Fibroblast of lung (primary cell): ENCODE data around the gene CPNE8. TPM values are rescaled to one million over a fixed set of nuclear protein-coding genes. Genes with fewer than 3 reads are reported as not detected.

ENCODE experiments used
- DNase-seq, 2 donors: peaks; one replicate each; pipeline versions ENCODE4 v3.0.0 to v3.0.0-alpha.2; 2010; ENCODE audit warnings: low read depth in 2 of 2
- H2AFZ ChIP-seq: 2 replicates; pipeline ENCODE4 v1.5.1; 2012; ENCODE audit warnings: low read length, control low read depth, inconsistent platforms
- H3K27ac ChIP-seq: 2 replicates; pipeline ENCODE4 v1.5.1; 2011; ENCODE audit warnings: low read length, control low read depth; ENCODE audit not compliant: insufficient read depth
- H3K27me3 ChIP-seq: 2 replicates; pipeline ENCODE4 v1.5.1; 2011; ENCODE audit warnings: mild to moderate bottlenecking, low read length; ENCODE audit not compliant: control insufficient read depth, insufficient read depth
- H3K36me3 ChIP-seq: 2 replicates; pipeline ENCODE4 v1.5.1; 2011; ENCODE audit warnings: low read length; ENCODE audit not compliant: control insufficient read depth, insufficient read depth
- H3K4me1 ChIP-seq: 2 replicates; pipeline ENCODE4 v1.5.1; 2011; ENCODE audit warnings: low read length; ENCODE audit not compliant: control insufficient read depth, insufficient read depth; ENCODE audit errors: extremely low read depth
- H3K4me2 ChIP-seq: 2 replicates; pipeline ENCODE4 v1.5.1; 2011; ENCODE audit warnings: low read length, control low read depth; ENCODE audit not compliant: insufficient read depth; ENCODE audit errors: extremely low read depth
- H3K4me3 ChIP-seq, 4 experiments: fragments of 200-600 bp in 1 of 4; sonication (generic) in 1 of 4; replicated peaks in 1 of 4; 2 replicates each; pipeline ENCODE4 v1.5.1; 2011 to 2016; ENCODE audit warnings: low read length in 4 of 4, low read depth in 3 of 4, mild to moderate bottlenecking in 3 of 4, control low read depth in 2 of 4, inconsistent platforms in 1 of 4, mixed read lengths in 1 of 4; ENCODE audit not compliant: insufficient read depth in 1 of 4; ENCODE audit errors: control extremely low read depth in 1 of 4
- H3K79me2 ChIP-seq: 2 replicates; pipeline ENCODE4 v1.5.1; 2012; ENCODE audit warnings: mild to moderate bottlenecking, low read length, inconsistent platforms; ENCODE audit not compliant: control insufficient read depth, insufficient read depth
- H3K9ac ChIP-seq: 2 replicates; pipeline ENCODE4 v1.5.1; 2011; ENCODE audit warnings: mild to moderate bottlenecking, low read length, control low read depth; ENCODE audit not compliant: insufficient read depth
- H3K9me3 ChIP-seq: 2 replicates; pipeline ENCODE4 v1.5.1; 2012; ENCODE audit warnings: low read depth, low read length; ENCODE audit not compliant: control insufficient read depth, insufficient read depth
- H4K20me1 ChIP-seq: 2 replicates; pipeline ENCODE4 v1.5.1; 2011; ENCODE audit warnings: low read length; ENCODE audit not compliant: control insufficient read depth, insufficient read depth; ENCODE audit errors: extremely low read depth
- EZH2 ChIP-seq: IDR thresholded peaks from 2 replicates; pipeline ENCODE4 v1.5.1; 2012; ENCODE audit warnings: low read length, control low read depth, mild to moderate bottlenecking; ENCODE audit errors: missing control alignments
- polyA plus RNA-seq, 2 donors: library from polyadenylated mRNA; depleted of rRNA in 1 of 2; stranded (reverse) in 1 of 2; unstranded in 1 of 2; fragments of >200 nt; gene quantifications; 2 replicates each; pipeline ENCODE4 v1.2.1, GENCODE V29; 2011 to 2012; ENCODE audit warnings: missing spikeins in 1 of 2
- total RNA-seq: library from RNA; depleted of rRNA; stranded (reverse); fragments of >200 nt; gene quantifications from 2 replicates; pipeline ENCODE4 v1.2.1, GENCODE V29; 2014
- TF ChIP-seq, protein P1 (sequence below), 2 donors: IDR thresholded peaks in 1 of 2; conservative IDR thresholded peaks in 1 of 2; 1 replicate in 1 of 2; 2 replicates in 1 of 2; pipeline ENCODE4 v1.5.1; 2011 to 2012; ENCODE audit warnings: low read length in 2 of 2, control low read depth in 1 of 2, inconsistent platforms in 1 of 2, low read depth in 1 of 2, mild to moderate bottlenecking in 1 of 2

The CPNE8 gene
- total and polyA plus RNA-seq, 2 donors (not counting 1 experiment from before 2014, with no cell fraction given): 9.8 to 13.4 TPM

GRCh38 chr12:38682521-38682920, 222.9 kb downstream of the CPNE8 start:
- no peaks in the 10 kb centered on the region for H3K9me3 ChIP-seq
- no peak overlapping the region for H3K27ac ChIP-seq
- no peaks in the 10 kb centered on the region for H3K27me3 ChIP-seq
- no peak for DNase-seq
- no peak overlapping the region for H2AFZ ChIP-seq
- H3K36me3 ChIP-seq: no peaks in the 10 kb centered on the region
- no peak overlapping the region for H3K4me2 ChIP-seq
- H4K20me1 ChIP-seq: no peaks in the 10 kb centered on the region
- H3K4me3 ChIP-seq: no peak overlapping the region
- no peaks in the 10 kb centered on the region for H3K79me2 ChIP-seq
- TF ChIP-seq EZH2: no peak
- TF ChIP-seq, protein P1, sequence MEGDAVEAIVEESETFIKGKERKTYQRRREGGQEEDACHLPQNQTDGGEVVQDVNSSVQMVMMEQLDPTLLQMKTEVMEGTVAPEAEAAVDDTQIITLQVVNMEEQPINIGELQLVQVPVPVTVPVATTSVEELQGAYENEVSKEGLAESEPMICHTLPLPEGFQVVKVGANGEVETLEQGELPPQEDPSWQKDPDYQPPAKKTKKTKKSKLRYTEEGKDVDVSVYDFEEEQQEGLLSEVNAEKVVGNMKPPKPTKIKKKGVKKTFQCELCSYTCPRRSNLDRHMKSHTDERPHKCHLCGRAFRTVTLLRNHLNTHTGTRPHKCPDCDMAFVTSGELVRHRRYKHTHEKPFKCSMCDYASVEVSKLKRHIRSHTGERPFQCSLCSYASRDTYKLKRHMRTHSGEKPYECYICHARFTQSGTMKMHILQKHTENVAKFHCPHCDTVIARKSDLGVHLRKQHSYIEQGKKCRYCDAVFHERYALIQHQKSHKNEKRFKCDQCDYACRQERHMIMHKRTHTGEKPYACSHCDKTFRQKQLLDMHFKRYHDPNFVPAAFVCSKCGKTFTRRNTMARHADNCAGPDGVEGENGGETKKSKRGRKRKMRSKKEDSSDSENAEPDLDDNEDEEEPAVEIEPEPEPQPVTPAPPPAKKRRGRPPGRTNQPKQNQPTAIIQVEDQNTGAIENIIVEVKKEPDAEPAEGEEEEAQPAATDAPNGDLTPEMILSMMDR (conservative IDR thresholded peaks at IDR 0.05 in 1 of 2, IDR thresholded peaks at IDR 0.05 in 1 of 2; ENCODE audit: low read depth in 1 of 2, low read length in 2 of 2): no peak
- H3K4me1 ChIP-seq: no peaks in the 10 kb centered on the region
- no peak overlapping the region for H3K9ac ChIP-seq

DNA sequence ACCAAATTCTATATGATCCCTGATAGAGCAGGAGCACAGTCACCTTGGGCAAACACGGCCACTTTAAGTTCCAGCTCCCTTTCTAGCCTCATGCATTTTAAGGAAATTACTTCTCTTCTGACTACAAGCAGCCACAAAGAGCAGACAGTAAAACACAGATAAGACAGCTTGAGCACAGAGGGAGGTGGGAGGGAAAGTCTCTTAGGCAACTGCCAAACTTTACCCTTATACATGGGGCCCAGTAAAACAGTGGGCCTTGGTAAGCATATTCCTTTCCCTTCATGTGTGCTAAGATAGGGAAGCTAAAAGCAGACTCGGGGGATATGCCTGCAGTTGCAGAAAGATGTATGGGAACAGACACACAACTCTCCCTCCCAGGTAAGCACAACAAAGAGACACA, 235.9 kb downstream of the CPNE8 start:
- DNase-seq: no peak
- no peaks in the 10 kb centered on the region for H3K79me2 ChIP-seq
- no peaks in the 10 kb centered on the region for H3K9me3 ChIP-seq
- no peak for TF ChIP-seq EZH2
- TF ChIP-seq, protein P1 (conservative IDR thresholded peaks at IDR 0.05 in 1 of 2, IDR thresholded peaks at IDR 0.05 in 1 of 2; ENCODE audit: low read depth in 1 of 2, low read length in 2 of 2): no peak
- H3K27ac ChIP-seq: no peak overlapping the region
- no peaks in the 10 kb centered on the region for H3K36me3 ChIP-seq
- H3K27me3 ChIP-seq: no peaks in the 10 kb centered on the region
- no peaks in the 10 kb centered on the region for H3K4me1 ChIP-seq
- no peak overlapping the region for H3K9ac ChIP-seq
- H4K20me1 ChIP-seq: no peaks in the 10 kb centered on the region
- no peak overlapping the region for H3K4me3 ChIP-seq
- no peak overlapping the region for H3K4me2 ChIP-seq
- no peak overlapping the region for H2AFZ ChIP-seq

- Histone ChIP-seq H3K79me2 (no peaks in the 10 kb centered on the region), H3K9ac (no peak overlapping the region), H2AFZ (no peak overlapping the region), H3K4me1 (no peaks in the 10 kb centered on the region), H4K20me1 (no peaks in the 10 kb centered on the region), H3K4me2 (no peak overlapping the region), H3K27me3 (no peaks in the 10 kb centered on the region), H3K4me3 (no peak overlapping the region), H3K9me3 (no peaks in the 10 kb centered on the region), H3K27ac (no peak overlapping the region), H3K36me3 (no peaks in the 10 kb centered on the region)
- TF ChIP-seq, protein P1 (conservative IDR thresholded peaks at IDR 0.05 in 1 of 2, IDR thresholded peaks at IDR 0.05 in 1 of 2; ENCODE audit: low read depth in 1 of 2, low read length in 2 of 2): no peak
- TF ChIP-seq EZH2: no peak
- DNase-seq: no peak
Measured at GRCh38 chr12:38669081-38669480, 236.3 kb downstream of the CPNE8 start.
